ENCODE results near the gene SLC35F5. TPM values are rescaled to one million over a fixed set of nuclear protein-coding genes. Genes with fewer than 3 reads are reported as not detected.

SLC35F5 gene
- polyA plus RNA-seq, 1 experiment: 91.0 TPM

DNA sequence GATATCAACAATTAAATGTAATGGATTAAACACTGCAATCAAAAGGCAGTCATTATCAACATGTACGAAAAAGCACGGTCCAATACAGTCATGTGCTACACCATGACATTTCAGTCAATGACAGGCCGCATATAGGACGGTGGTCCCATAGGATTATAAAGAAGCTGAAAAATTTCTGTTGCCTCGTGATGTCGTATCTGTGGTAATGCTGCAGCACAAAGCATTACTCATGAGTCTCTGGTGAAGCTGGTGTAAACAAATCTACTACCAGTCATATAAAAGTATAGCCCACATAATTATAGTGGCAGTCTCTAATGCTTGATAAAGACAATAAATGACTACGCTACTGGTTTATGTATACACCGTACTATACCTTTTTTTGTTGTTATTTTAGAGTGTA is 71.0 kb downstream of the SLC35F5 start:
- ChIA-PET POLR2A (no interaction called here), CTCF (no interaction called here)
- no peak overlapping the region for H3K27ac ChIP-seq (ENCODE audit: low read depth, low read length)
- H3K9me3 ChIP-seq (ENCODE audit: control insufficient read depth, insufficient read depth, low read length): no peaks in the 10 kb centered on the region
- no peak for DNase-seq (ENCODE audit: low read depth, low spot score)
- peaks cover 2% of the 10 kb centered on the region for H3K27me3 ChIP-seq (ENCODE audit: control insufficient read depth, insufficient read depth, low read length)
- H3K4me3 ChIP-seq (ENCODE audit: low read depth, low read length): no peak overlapping the region
- TF ChIP-seq, protein P1, sequence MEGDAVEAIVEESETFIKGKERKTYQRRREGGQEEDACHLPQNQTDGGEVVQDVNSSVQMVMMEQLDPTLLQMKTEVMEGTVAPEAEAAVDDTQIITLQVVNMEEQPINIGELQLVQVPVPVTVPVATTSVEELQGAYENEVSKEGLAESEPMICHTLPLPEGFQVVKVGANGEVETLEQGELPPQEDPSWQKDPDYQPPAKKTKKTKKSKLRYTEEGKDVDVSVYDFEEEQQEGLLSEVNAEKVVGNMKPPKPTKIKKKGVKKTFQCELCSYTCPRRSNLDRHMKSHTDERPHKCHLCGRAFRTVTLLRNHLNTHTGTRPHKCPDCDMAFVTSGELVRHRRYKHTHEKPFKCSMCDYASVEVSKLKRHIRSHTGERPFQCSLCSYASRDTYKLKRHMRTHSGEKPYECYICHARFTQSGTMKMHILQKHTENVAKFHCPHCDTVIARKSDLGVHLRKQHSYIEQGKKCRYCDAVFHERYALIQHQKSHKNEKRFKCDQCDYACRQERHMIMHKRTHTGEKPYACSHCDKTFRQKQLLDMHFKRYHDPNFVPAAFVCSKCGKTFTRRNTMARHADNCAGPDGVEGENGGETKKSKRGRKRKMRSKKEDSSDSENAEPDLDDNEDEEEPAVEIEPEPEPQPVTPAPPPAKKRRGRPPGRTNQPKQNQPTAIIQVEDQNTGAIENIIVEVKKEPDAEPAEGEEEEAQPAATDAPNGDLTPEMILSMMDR (IDR thresholded peaks at IDR 0.05; ENCODE audit: low read depth, low read length): no peak

DNA sequence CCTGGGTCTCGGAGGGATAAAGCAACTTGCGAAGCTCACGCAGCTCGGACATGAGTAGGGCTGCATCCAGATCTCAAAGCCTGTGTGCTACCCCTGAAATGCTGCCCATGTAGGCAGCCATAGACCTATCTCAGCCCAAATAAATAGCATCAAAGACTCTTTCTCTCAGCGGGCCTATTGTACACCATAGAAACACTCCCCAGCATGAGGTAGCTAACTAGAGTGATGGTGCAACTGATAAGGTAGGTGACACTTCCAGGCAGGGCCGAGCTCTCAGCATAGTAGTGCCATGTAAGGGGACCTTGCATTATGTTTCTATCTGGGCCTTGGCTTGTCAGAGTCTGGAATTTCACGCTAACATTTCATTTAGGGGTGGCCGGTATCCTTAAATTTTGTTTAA is 77.0 kb downstream of the SLC35F5 start:
- Histone ChIP-seq H3K4me3 (ENCODE audit: low read depth, low read length) (no peak overlapping the region), H3K27ac (ENCODE audit: low read depth, low read length) (no peak overlapping the region), H3K9me3 (ENCODE audit: control insufficient read depth, insufficient read depth, low read length) (no peaks in the 10 kb centered on the region), H3K27me3 (ENCODE audit: control insufficient read depth, insufficient read depth, low read length) (peaks cover 2% of the 10 kb centered on the region)
- DNase-seq (ENCODE audit: low read depth, low spot score): no peak
- TF ChIP-seq, protein P1 (IDR thresholded peaks at IDR 0.05; ENCODE audit: low read depth, low read length): no peak
- ChIA-PET CTCF (interaction anchor here (0.5 kb wide), 1 partner anchor 34 kb away, joined by 3 read pairs; no protein-coding TSS in a partner anchor), POLR2A (no interaction called here)

DNA sequence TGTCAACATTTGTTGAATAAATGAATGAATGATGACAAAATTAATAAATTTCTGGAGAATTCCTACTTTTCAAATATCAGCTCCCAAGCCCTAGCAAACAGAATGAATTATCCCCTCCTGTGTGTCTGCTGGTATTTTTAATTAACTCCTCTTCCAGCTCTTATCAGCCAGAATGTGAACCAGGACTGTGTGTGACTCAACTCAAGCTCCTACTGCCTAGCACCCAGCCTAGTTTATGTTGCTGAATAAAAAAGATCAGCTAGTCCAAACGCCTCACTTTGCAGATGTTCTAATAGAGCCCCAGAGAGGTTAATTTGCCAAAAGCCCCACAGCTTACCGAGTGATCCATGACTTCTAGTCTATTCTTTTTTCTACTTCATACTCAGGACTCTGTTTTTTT is 79.1 kb downstream of the SLC35F5 start:
- no peak for DNase-seq (ENCODE audit: low read depth, low spot score)
- TF ChIP-seq, protein P1 (IDR thresholded peaks at IDR 0.05; ENCODE audit: low read depth, low read length): no peak
- Histone ChIP-seq H3K27me3 (ENCODE audit: control insufficient read depth, insufficient read depth, low read length) (peaks cover 4% of the 10 kb centered on the region), H3K9me3 (ENCODE audit: control insufficient read depth, insufficient read depth, low read length) (no peaks in the 10 kb centered on the region), H3K27ac (ENCODE audit: low read depth, low read length) (no peak overlapping the region), H3K4me3 (ENCODE audit: low read depth, low read length) (no peak overlapping the region)
- POLR2A ChIA-PET: no interaction called here
- CTCF ChIA-PET: no interaction called here

DNA sequence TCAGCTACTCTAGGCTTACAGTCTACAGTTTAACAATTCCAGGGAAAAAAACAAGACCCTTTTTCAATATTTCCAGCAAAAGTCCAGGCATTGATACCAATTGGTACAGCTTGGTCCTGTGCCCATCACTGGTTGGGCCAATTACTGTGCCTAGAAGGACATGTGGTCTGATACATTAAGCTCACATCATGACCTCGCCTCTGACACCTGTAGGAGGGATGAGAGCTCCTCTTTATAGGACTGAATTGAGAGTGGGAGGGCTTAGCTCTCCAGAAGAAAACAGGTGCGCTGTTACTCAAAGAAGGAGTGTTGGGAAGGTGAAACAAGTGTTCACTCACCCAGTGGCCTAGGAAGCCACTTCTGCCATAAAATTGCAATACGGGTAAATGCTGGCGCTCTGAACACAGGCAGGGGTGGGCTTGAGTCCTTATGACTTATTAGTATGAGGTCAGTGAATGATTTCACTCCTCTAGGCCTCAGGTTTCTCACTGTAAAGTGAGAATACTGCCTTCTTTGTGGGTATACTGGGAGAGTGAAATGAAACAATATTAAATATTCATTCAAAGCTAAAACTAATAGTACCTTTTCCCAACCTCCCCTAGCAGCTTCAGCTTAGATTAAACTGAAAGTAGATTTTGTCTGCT is 79.7 kb downstream of the SLC35F5 start:
- CTCF ChIA-PET: no interaction called here

DNA sequence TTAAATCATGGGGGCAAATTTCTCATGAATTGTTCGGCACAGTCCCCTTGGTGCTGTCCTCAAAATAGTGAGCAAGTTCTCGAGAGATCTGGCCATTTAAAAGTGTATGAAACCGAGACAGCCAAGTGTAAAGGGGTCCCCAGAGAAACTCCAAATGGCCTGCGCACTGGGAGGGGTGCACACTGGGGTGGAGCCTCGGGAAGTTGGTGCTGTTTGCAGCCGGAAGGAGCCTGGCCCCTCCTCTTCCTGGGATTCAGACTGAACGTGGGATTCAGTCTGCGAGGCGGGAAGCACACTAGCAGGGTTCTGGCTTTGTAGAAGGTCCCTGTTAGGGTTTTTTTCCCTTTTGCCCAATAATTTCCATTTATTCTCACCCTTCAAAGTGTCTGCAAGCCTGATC is 80.6 kb downstream of the SLC35F5 start:
- TF ChIP-seq, protein P1 (IDR thresholded peaks at IDR 0.05; ENCODE audit: low read depth, low read length): no peak
- DNase-seq (ENCODE audit: low read depth, low spot score): no peak
- Histone ChIP-seq H3K27ac (ENCODE audit: low read depth, low read length) (no peak overlapping the region), H3K9me3 (ENCODE audit: control insufficient read depth, insufficient read depth, low read length) (no peaks in the 10 kb centered on the region), H3K27me3 (ENCODE audit: control insufficient read depth, insufficient read depth, low read length) (peaks cover 2% of the 10 kb centered on the region), H3K4me3 (ENCODE audit: low read depth, low read length) (no peak overlapping the region)
- CTCF ChIA-PET: no interaction called here
- POLR2A ChIA-PET: no interaction called here

More for the DNA sequence above, 79.7 kb downstream of the SLC35F5 start:
- no peak overlapping the region for H3K27ac ChIP-seq (ENCODE audit: low read depth, low read length)
- TF ChIP-seq, protein P1 (IDR thresholded peaks at IDR 0.05; ENCODE audit: low read depth, low read length): no peak
- DNase-seq (ENCODE audit: low read depth, low spot score): no peak
- no peaks in the 10 kb centered on the region for H3K9me3 ChIP-seq (ENCODE audit: control insufficient read depth, insufficient read depth, low read length)
- POLR2A ChIA-PET: no interaction called here
- H3K4me3 ChIP-seq (ENCODE audit: low read depth, low read length): no peak overlapping the region
- peaks cover 4% of the 10 kb centered on the region for H3K27me3 ChIP-seq (ENCODE audit: control insufficient read depth, insufficient read depth, low read length)
